GM12891 (cell line): ENCODE measurements around the gene SLC35B4.
"Not testable (repeated sequence)": the region's sequence is repeated elsewhere in the genome, so short reads cannot be mapped to it uniquely, and the experiment has no call there.

ENCODE experiments used
- DNase-seq: peaks from one replicate; pipeline ENCODE4 v3.0.0; 2011; ENCODE audit warnings: low spot score; ENCODE audit not compliant: insufficient read length
- FAIRE-seq: peaks from 2 replicates; lab custom pipeline; 2011; peaks lifted over from hg19 to GRCh38; lab: Jason Lieb, UNC
- PAX5 ChIP-seq: IDR thresholded peaks from 2 replicates; pipeline ENCODE4 v1.6.1; 2011; ENCODE audit warnings: low read length, moderate library complexity, mild to moderate bottlenecking; ENCODE audit not compliant: insufficient read depth, severe bottlenecking
- POLR2A ChIP-seq: IDR thresholded peaks from 2 replicates; pipeline ENCODE4 v1.6.1; 2011; ENCODE audit warnings: low read depth, low read length, control low read depth
- POLR2AphosphoS5 ChIP-seq: IDR thresholded peaks from 2 replicates; pipeline ENCODE4 v1.6.1; 2011; ENCODE audit warnings: low read depth, low read length, control low read depth
- POU2F2 ChIP-seq: IDR thresholded peaks from 2 replicates; pipeline ENCODE4 v1.6.1; 2011; ENCODE audit warnings: low read depth, mild to moderate bottlenecking, control low read depth, low read length, moderate library complexity
- SPI1 ChIP-seq: IDR thresholded peaks from 2 replicates; pipeline ENCODE4 v1.6.1; 2011; ENCODE audit warnings: low read depth, low read length, control low read depth
- TAF1 ChIP-seq: IDR thresholded peaks from 2 replicates; pipeline ENCODE4 v1.6.1; 2011; ENCODE audit warnings: low read depth, low read length, control low read depth

SLC35B4 gene

DNA sequence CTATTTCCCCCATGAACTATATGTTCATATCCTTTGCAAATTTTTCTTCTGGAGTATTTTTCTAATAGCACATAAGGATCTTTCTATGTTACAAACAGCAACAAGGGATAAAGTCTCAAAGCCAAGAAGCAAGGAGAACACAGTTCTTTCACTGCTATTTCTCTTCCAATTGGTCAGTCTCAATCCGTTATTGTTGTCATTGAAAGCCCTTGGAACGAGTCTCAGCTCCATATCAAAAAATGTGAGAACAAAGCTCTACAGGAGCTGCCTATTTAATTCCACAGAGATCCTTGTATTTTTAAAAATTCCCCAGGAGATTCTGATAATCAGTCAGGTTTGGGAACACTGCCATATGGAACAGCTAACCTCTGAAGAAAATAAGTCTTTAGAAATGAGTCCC, 15.7 kb downstream of the SLC35B4 start:
- no peak for TF ChIP-seq SPI1
- TF ChIP-seq PAX5: no peak
- TF ChIP-seq POLR2A: no peak
- no peak for TF ChIP-seq POU2F2
- TF ChIP-seq TAF1: no peak
- no peak for TF ChIP-seq POLR2AphosphoS5
- no peak for DNase-seq
- no peak for FAIRE-seq

DNA sequence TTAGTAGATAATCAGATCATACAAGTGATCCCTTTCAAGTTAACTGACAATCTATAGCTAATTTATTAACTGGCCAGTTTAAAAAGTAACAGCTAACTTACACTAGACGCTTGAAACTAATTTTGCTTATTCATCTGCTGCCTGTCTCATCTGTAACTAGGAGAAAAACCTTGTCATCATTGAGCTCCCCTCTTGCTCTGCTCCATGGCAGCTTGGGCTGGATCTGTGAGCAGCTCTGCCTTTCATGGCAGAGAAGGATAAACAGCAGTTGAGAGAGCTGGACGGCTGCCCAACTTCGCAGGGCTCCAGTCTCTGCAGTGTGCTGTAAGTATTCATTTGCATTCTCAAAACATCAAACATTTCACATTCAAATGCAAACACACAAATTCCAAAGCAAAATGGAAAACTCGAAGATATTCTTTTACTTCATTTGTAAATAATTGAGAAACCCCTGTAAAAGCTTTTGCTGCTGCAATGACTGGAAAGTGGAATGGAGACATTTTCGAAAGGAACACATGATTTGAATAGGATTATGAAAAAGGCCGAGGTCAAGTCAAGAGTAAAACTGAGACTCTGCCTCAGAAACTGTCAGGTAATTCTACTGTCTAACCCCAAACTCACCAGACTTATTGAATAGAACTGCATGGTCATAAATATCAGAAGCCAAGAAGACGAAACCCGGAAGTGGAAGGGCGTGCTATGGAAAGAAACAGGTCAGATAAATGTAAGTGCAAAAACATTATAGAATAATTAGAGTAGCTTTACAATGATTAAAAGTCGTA, 17.6 kb downstream of the SLC35B4 start:
- FAIRE-seq: no peak
- TF ChIP-seq POLR2AphosphoS5: no peak
- TF ChIP-seq SPI1: no peak
- no peak for TF ChIP-seq POLR2A
- no peak for TF ChIP-seq PAX5
- no peak for TF ChIP-seq POU2F2
- TF ChIP-seq TAF1: no peak
- DNase-seq: no peak

DNA sequence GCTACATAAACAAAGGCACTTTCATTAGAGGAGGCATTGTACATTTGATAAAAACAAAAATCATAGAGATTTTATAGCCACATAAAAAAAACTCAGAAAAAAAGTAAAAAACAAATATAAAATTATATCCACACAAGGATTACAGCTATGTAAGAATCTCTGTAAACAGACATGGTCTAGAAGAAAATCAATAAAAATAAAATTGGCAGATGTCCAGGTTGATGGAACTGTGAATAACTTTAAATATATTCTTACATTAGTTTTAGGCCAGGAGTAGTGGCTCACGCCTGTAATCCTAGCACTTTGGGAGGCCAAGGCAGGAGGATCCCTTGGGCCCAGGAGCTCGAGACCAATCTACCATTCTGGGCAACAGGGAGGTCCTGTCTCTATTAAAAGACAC, 19.2 kb downstream of the SLC35B4 start:
- no peak for TF ChIP-seq POLR2AphosphoS5
- no peak for TF ChIP-seq POLR2A
- TF ChIP-seq TAF1: no peak
- TF ChIP-seq SPI1: no peak
- TF ChIP-seq PAX5: no peak
- no peak for TF ChIP-seq POU2F2
- FAIRE-seq: no peak

DNA sequence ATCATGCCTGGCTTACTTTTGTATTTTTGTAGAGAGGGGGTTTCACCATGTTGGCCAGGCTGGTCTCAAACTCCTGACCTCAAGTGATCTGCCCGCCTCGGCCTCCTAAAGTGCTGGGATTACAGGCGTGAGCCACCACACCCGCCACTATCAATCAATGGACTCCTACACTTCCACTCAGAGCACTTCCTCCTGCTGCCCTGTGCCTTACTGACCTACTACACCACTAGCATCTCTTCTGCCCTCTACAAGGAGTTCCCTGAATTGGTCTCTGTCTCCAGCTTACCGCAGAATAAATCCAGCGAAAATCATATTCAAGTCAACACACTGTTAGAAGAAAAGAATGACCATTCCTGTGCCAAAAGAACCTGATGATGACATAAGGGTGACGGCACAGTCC, 20.7 kb downstream of the SLC35B4 start:
- not testable (repeated sequence) for FAIRE-seq, DNase-seq

More for the DNA sequence above, 19.2 kb downstream of the SLC35B4 start:
- DNase-seq: no peak

DNA sequence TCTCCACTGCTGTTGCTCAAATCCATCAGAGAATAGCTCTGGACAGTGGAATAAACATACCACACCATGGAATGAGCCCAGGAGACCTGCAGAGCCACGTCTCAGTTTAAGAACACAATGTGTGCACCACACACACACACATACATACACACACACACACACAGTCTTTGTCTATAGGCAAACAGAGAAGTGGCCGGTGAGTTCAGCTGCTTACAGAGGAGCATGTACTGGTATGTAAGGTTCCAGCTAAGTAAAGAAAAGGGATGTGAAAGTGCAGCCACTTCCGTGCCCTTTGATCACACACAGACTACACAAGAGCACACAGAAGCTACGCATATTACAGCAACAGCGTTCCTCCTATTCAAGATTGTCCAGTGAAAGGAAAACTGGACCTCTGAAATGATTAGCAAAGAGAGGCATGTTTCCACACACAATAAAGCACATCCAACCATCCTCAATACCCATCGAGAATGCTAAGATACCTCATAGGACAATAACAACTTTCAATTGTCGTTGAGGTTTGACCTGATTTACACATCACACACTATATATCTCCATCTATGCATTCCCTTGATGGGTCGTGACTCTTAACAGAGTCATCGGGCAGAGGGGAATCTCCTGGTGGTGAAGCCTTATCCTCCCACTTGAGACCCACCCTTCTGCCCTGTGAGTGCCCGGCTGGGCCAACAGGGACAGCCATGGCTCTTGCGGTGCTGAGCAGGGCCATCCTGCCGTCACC, 23.6 kb downstream of the SLC35B4 start:
- DNase-seq (peak; percentile 40), FAIRE-seq (peak; percentile 94)
- TF ChIP-seq SPI1: peak; percentile 100
- TF ChIP-seq POU2F2: peak; percentile 69
- no peak for TF ChIP-seq POLR2A
- TF ChIP-seq POLR2AphosphoS5: no peak
- TF ChIP-seq PAX5: no peak

DNA sequence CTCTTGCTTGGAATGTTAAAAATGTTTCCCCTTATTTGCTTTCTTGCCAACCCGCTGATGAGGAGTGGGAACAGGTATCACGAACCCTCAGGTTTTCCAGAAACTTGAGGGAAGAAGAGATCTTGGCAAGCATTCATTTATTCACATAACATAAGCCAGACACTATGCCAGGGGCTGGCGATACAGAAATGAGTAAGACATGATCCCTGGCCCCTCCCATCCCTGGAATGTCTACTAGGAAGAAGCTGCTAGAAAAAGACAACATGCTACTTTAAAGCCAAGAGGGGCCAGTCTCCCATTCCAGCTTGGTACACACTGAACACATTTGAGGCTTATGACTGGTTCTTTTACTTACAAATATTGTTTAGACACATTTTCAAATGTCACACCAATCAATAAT, 26.4 kb downstream of the SLC35B4 start:
- DNase-seq (no peak), FAIRE-seq (no peak)
- TF ChIP-seq SPI1 (no peak), POU2F2 (no peak), PAX5 (no peak), TAF1 (no peak), POLR2A (no peak), POLR2AphosphoS5 (no peak)

DNA sequence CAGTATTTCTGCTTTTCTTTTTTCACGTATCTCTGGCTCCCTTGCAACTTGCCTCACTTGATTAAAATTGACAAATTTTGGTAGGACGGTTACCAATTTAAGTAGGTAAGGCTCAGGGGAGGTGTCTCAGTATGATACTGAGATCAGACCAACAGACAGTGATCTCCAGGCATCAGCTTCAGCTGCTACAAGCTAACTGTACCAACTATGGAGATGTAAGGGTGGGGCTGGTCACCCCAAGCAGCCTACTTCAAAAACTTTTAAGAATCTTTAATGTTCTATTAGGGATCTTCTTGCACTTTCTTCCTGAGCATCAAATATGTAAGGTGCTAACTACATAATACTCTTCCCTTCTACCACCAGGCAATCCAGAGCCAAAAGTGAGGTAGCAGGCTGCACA, 26.9 kb downstream of the SLC35B4 start:
- TF ChIP-seq POLR2AphosphoS5: no peak
- no peak for TF ChIP-seq SPI1
- no peak for TF ChIP-seq TAF1
- TF ChIP-seq PAX5: no peak
- no peak for TF ChIP-seq POU2F2
- TF ChIP-seq POLR2A: no peak
- DNase-seq: no peak
- no peak for FAIRE-seq

DNA sequence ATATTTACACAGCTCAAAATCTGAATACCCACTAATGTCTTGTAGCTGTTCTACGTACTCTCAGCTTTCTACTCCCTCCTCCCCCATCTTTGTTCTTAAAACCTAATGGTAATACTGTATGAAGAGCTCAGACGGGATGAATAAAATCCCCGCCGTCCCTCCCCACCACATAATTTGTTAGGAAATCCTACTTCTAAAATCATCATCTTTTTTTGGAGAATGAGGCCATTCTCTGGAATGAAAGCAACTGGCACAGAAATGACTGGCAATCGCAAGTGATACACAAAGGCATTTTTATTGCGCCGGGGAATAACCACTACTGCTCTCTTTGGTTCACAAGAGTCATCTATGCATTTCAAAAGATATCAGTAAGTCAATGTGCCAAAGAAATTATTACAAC, 27.3 kb downstream of the SLC35B4 start:
- DNase-seq (no peak), FAIRE-seq (no peak)
- TF ChIP-seq POLR2AphosphoS5 (no peak), TAF1 (no peak), POLR2A (no peak)

DNA sequence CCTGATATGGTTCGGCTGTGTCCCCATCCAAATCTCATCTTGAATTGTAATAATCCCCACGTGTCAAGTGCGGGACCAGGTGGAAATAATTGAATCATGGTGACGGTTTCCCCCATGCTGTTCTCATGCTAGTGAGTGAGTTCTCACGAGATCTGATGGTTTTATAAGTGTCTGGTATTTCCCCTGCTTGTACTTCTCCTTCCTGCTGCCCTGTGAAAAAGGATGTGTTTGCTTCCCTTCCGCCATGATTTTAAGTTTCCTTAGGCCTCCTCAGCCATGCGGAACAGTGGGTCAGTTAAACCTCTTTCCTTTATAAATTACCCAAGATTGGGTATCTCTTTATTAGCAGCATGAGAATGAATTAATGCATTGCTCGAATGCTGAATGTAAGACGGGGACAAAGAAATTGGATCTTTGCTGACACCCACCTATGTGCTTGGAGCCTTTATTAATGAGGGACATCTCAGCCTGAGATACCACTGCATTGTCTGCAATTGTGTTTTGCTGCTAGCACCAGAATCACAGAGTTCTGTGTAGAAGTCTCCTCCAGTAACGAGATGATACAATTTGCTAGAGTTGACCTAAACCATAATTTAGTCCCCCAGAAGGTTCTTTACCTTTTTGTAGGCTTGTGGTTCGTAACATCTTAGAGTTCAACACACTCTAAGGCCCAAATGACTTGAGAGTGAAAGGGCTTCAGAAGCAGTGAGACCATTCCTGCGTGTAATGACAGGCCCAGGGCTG, 28.6 kb downstream of the SLC35B4 start:
- DNase-seq: no peak
- TF ChIP-seq POLR2AphosphoS5: no peak
- no peak for TF ChIP-seq SPI1
- no peak for TF ChIP-seq POLR2A
- TF ChIP-seq TAF1: no peak
- no peak for TF ChIP-seq POU2F2
- TF ChIP-seq PAX5: no peak
- FAIRE-seq: no peak
